Kidney epithelial cell (primary cell): ENCODE measurements around the gene ME3. TPM values are rescaled to one million over a fixed set of nuclear protein-coding genes. Genes with fewer than 3 reads are reported as not detected.

Source experiments
- DNase-seq: peaks from one replicate; pipeline ENCODE4 v3.0.0-alpha.2; 2010; ENCODE audit warnings: low read depth
- H3K27me3 ChIP-seq: 2 replicates; pipeline ENCODE4 v1.6.0; 2011; ENCODE audit warnings: low read length; ENCODE audit not compliant: control insufficient read depth, insufficient read depth
- H3K36me3 ChIP-seq: 2 replicates; pipeline ENCODE4 v1.5.1; 2011; ENCODE audit warnings: low read length; ENCODE audit not compliant: control insufficient read depth, insufficient read depth
- H3K4me3 ChIP-seq: 2 replicates; pipeline ENCODE4 v1.5.1; 2011; ENCODE audit warnings: low read depth, mild to moderate bottlenecking, control low read depth, low read length
- CTCF ChIP-seq: IDR thresholded peaks from 2 replicates; pipeline ENCODE4 v1.5.1; 2011; ENCODE audit warnings: mild to moderate bottlenecking, moderate library complexity, low read length, control low read depth, inconsistent platforms; ENCODE audit not compliant: insufficient read depth, poor library complexity, severe bottlenecking
- total RNA-seq: library from RNA; depleted of rRNA; stranded (reverse); fragments of >200 nt; gene quantifications from 2 replicates; pipeline ENCODE4 v1.2.3, GENCODE V29; 2015

Gene ME3
- total RNA-seq, 1 donor from 2014 or later = 35.7 TPM

DNA sequence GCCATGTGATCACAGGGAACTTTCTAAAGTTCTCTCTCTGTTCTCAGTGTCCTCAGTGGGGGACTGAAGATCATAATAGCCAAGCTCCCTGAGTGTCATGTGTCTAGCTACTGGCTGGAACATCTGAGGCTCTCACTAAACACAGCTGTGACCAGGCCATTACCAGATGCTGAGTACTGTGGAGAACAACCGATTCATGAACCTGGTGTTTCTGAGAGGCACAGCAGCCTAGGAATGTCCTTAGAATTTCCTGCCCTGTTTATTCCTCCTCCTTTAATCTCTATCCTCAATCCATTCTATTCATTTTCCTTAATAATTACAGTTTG, 93.0 kb downstream of the ME3 start:
- H3K36me3 ChIP-seq = no peaks in the 10 kb centered on the region
- H3K4me3 ChIP-seq = no peak overlapping the region
- H3K27me3 ChIP-seq = no peaks in the 10 kb centered on the region
- no peak for TF ChIP-seq CTCF
- no peak for DNase-seq

- no peaks in the 10 kb centered on the region for H3K36me3 ChIP-seq
- H3K27me3 ChIP-seq = no peaks in the 10 kb centered on the region
- TF ChIP-seq CTCF = no peak
- no peak overlapping the region for H3K4me3 ChIP-seq
- no peak for DNase-seq
Observed at GRCh38 chr11:86578727-86579405, 93.5 kb downstream of the ME3 start.

DNA sequence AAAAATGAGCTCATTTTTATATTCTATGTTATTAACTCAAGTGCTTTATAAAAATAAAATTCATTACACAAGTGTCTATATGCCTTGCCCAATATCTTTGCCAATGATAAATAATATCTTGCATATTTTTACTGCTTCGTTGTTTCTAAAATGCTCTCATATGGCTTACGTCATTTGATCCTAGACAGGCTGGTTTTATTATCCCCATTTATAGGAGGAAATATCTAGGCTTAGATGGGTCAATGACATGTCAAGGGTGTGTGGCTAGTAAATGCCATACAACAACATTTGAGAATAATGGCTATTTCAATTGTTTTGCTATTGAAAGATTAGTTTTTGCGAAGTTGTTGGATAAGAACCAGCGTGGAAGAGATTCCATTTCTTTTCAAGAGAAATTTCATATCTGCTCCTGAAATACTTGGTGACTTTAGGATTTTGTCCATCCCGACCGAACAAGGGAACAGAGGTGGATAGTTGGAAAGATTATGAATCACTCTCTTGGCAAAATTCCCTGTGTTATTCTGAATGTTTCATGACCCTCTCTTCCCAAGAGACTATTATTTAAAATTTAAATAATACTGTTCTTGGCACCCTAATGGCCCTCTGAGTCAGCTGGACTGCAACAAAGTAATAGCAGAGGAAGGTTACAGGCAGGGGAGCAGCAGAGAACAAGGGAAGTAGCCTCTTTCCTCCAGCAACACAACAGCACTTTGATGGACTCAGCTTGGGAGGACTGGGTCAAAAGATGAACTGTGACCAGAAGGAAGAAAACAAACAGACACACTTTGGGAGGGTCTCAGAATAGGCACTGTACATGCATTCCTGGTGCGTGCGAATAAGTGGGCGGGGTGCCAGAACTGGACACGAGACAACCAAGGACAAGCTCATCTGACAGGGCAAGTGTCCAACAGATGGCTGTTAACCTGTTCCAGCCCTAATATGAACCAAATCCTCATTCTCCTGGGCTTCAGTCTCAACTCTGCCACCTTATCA, 94.5 kb downstream of the ME3 start:
- no peak for TF ChIP-seq CTCF
- Histone ChIP-seq H3K4me3 (no peak overlapping the region), H3K27me3 (no peaks in the 10 kb centered on the region), H3K36me3 (no peaks in the 10 kb centered on the region)
- DNase-seq = no peak

GRCh38 chr11:86576946-86577624, 95.3 kb downstream of the ME3 start:
- TF ChIP-seq CTCF = no peak

DNA sequence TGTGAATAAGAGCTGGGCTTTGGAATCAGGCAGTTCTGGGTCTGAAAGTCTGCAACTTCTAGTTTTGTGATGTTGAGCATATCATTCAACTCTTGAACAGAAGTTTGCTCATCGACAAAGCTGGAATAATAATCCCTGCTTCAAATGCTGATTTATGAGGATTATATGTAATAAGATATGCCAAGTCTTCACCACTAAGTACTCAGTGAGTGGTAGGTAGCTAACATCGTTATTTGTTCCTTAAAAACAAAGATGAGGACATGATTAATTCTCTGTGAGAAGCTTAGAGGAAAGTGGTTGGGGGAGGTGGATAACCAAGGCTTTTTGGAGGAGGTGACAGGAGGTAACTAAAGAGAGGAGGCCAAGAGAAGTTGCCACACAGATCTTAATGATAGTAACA, 96.5 kb downstream of the ME3 start:
- no peak for TF ChIP-seq CTCF
- Histone ChIP-seq H3K27me3 (no peaks in the 10 kb centered on the region), H3K4me3 (no peak overlapping the region), H3K36me3 (no peaks in the 10 kb centered on the region)
- no peak for DNase-seq

More at GRCh38 chr11:86576946-86577624, 95.3 kb downstream of the ME3 start:
- DNase-seq = no peak
- Histone ChIP-seq H3K27me3 (no peaks in the 10 kb centered on the region), H3K4me3 (no peak overlapping the region), H3K36me3 (no peaks in the 10 kb centered on the region)
